Measurements from ENCODE around the gene MKRN2OS. TPM values are rescaled to one million over a fixed set of nuclear protein-coding genes. Genes with fewer than 3 reads are reported as not detected.

MKRN2OS gene
- polyA plus RNA-seq, 4 donors: 7.6 to 23.9 (median 9.0) TPM

DNA sequence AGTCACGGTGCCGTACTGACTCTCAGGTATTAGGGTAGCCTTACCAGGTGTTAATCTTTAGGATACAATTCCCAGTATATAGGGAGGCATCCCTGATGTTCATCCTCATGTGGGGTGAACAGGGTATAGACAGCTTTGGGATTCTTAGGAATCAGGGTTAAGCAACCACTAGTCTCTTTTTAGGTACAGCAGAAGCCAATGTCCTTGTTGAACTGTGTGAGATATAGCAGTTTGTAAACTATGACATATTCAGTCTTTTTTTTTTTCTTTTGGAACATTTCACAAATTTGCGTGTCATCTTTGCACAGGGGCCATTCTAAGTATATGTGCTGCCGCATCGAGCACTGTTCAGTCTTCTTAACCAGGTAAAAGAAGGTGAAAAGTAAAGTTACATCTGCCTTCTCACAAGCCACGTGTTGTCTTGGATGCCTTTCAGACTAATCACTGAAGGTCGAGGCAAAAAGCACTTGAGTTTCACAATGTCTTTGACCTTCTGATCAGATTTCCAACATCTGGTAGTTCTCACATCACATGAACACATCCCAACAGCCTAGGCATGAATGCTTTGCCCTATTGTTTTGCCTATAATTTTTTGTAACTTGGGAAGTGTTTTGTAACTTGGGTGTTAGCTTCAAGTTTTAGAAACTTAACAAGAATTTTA, 43.8 kb downstream of the MKRN2OS start:
- H3K27me3 ChIP-seq (ENCODE audit: control insufficient read depth in 3 of 3, insufficient read depth in 3 of 3, low read length in 3 of 3): no peaks in the 10 kb centered on the region
- H3K27ac ChIP-seq (ENCODE audit: low read depth in 1 of 3, low read length in 2 of 3): no peak overlapping the region
- FAIRE-seq (no peak), DNase-seq (no peak)
- WGBS, 3 donors: 79 to 90% (median 84%) methylated on average over 7 of the region's 7 CpGs
- no peaks in the 10 kb centered on the region for H3K4me1 ChIP-seq (ENCODE audit: control insufficient read depth in 3 of 3, insufficient read depth in 2 of 3, low read depth in 1 of 3, low read length in 2 of 3)
- H3K36me3 ChIP-seq (ENCODE audit: control insufficient read depth in 3 of 3, insufficient read depth in 2 of 3, low read depth in 1 of 3, low read length in 3 of 3): peaks cover 3 to 60% (median 11%) of the 10 kb centered on the region in 3 donors
- no peak overlapping the region for H3K4me3 ChIP-seq (ENCODE audit: low read depth in 1 of 3, low read length in 3 of 3)
- H3K9me3 ChIP-seq (ENCODE audit: control insufficient read depth in 2 of 2, insufficient read depth in 1 of 2, low read depth in 1 of 2, low read length in 1 of 2): no peaks in the 10 kb centered on the region

DNA sequence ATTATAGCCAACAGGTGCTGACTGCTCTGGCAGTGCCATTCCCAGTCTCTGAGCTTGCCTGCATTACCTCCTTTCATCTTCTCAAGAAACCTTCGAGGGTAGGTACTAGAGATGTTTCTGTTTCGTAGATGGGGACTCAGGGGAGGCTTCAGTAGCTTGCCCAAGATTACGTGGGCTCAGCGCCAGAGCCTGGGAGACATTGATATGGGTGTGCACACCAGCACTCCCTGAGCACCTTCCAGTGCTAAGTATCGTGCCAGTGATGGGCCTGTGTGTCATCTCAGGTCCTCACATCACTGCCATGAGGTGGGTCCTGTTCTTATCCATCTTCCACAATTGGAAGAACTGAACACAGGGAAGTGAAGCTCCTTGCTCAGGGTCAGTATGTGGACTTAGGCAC, 45.8 kb downstream of the MKRN2OS start:
- H3K4me1 ChIP-seq (ENCODE audit: control insufficient read depth in 3 of 3, insufficient read depth in 2 of 3, low read depth in 1 of 3, low read length in 2 of 3): no peaks in the 10 kb centered on the region
- H3K36me3 ChIP-seq (ENCODE audit: control insufficient read depth in 3 of 3, insufficient read depth in 2 of 3, low read depth in 1 of 3, low read length in 3 of 3): peaks cover 5 to 58% (median 7%) of the 10 kb centered on the region in 3 donors
- H3K27me3 ChIP-seq (ENCODE audit: control insufficient read depth in 3 of 3, insufficient read depth in 3 of 3, low read length in 3 of 3): no peaks in the 10 kb centered on the region
- no peak overlapping the region for H3K4me3 ChIP-seq (ENCODE audit: low read depth in 1 of 3, low read length in 3 of 3)
- FAIRE-seq (no peak), DNase-seq (no peak)
- WGBS, 3 donors: 89 to 93% (median 92%) methylated on average over 5 of the region's 5 CpGs
- H3K27ac ChIP-seq (ENCODE audit: low read depth in 1 of 3, low read length in 2 of 3): no peak overlapping the region
- no peaks in the 10 kb centered on the region for H3K9me3 ChIP-seq (ENCODE audit: control insufficient read depth in 2 of 2, insufficient read depth in 1 of 2, low read depth in 1 of 2, low read length in 1 of 2)

GRCh38 chr3:12496453-12496761, 48.9 kb downstream of the MKRN2OS start:
- FAIRE-seq (no peak), DNase-seq (no peak)
- no peaks in the 10 kb centered on the region for H3K9me3 ChIP-seq (ENCODE audit: control insufficient read depth in 2 of 2, insufficient read depth in 1 of 2, low read depth in 1 of 2, low read length in 1 of 2)
- WGBS, 3 donors: 90 to 95% (median 95%) methylated on average over 1 of the region's 1 CpG
- peaks cover 3 to 45% (median 5%) of the 10 kb centered on the region in 3 donors for H3K36me3 ChIP-seq (ENCODE audit: control insufficient read depth in 3 of 3, insufficient read depth in 2 of 3, low read depth in 1 of 3, low read length in 3 of 3)
- no peaks in the 10 kb centered on the region for H3K4me1 ChIP-seq (ENCODE audit: control insufficient read depth in 3 of 3, insufficient read depth in 2 of 3, low read depth in 1 of 3, low read length in 2 of 3)
- H3K27me3 ChIP-seq (ENCODE audit: control insufficient read depth in 3 of 3, insufficient read depth in 3 of 3, low read length in 3 of 3): no peaks in the 10 kb centered on the region
- no peak overlapping the region for H3K4me3 ChIP-seq (ENCODE audit: low read depth in 1 of 3, low read length in 3 of 3)
- no peak overlapping the region for H3K27ac ChIP-seq (ENCODE audit: low read depth in 1 of 3, low read length in 2 of 3)

DNA sequence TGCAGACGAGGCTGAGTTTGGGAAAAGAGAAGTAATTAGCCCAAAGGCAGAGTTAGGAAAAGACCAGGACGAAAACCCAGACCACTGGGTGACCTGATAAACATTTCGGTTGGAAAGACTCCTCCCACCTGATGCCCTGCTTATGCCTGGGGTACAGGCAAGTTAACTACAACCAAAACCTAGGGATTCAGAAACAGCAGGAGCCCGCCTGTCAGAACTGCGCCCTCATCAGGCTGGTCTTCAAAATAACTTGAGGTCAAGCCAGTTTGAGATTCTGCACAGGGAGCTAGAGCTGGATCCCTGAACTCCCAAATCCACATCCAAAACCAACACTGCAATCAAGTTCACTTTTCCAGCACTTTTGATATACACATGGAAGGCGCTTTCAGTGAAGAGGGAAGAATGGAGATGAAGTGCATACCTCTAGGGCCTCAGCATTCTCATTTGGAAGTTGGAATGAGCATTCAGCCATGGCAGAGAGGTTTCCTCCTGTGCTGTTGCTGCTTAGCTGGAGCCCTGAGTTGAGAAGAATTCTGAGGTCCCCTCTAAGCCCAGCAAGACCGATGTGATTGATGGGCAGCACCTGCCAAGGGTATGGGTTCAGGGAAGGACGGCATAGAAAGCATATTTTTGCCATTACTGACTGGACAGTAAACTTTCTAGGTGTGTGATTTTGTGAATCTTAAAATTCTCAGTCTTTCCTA, 49.4 kb downstream of the MKRN2OS start:
- WGBS, 3 donors: 84 to 97% (median 93%) methylated on average over 8 of the region's 8 CpGs
- Histone ChIP-seq H3K27ac (ENCODE audit: low read depth in 1 of 3, low read length in 2 of 3) (no peak overlapping the region), H3K9me3 (ENCODE audit: control insufficient read depth in 2 of 2, insufficient read depth in 1 of 2, low read depth in 1 of 2, low read length in 1 of 2) (no peaks in the 10 kb centered on the region), H3K27me3 (ENCODE audit: control insufficient read depth in 3 of 3, insufficient read depth in 3 of 3, low read length in 3 of 3) (no peaks in the 10 kb centered on the region), H3K4me3 (ENCODE audit: low read depth in 1 of 3, low read length in 3 of 3) (no peak overlapping the region), H3K4me1 (ENCODE audit: control insufficient read depth in 3 of 3, insufficient read depth in 2 of 3, low read depth in 1 of 3, low read length in 2 of 3) (no peaks in the 10 kb centered on the region), H3K36me3 (ENCODE audit: control insufficient read depth in 3 of 3, insufficient read depth in 2 of 3, low read depth in 1 of 3, low read length in 3 of 3) (peaks cover 4 to 45% (median 5%) of the 10 kb centered on the region in 3 donors)
- FAIRE-seq (no peak), DNase-seq (no peak)

GRCh38 chr3:12490547-12490946, 54.8 kb downstream of the MKRN2OS start:
- no peak for FAIRE-seq
- Histone ChIP-seq H3K4me1 (ENCODE audit: control insufficient read depth in 3 of 3, insufficient read depth in 2 of 3, low read depth in 1 of 3, low read length in 2 of 3) (peaks cover 0 to 2% (median 0%) of the 10 kb centered on the region in 3 donors), H3K4me3 (ENCODE audit: low read depth in 1 of 3, low read length in 3 of 3) (no peak overlapping the region), H3K36me3 (ENCODE audit: control insufficient read depth in 3 of 3, insufficient read depth in 2 of 3, low read depth in 1 of 3, low read length in 3 of 3) (peaks cover 2 to 16% (median 2%) of the 10 kb centered on the region in 3 donors), H3K27me3 (ENCODE audit: control insufficient read depth in 3 of 3, insufficient read depth in 3 of 3, low read length in 3 of 3) (no peaks in the 10 kb centered on the region), H3K27ac (ENCODE audit: low read depth in 1 of 3, low read length in 2 of 3) (no peak overlapping the region), H3K9me3 (ENCODE audit: control insufficient read depth in 2 of 2, insufficient read depth in 1 of 2, low read depth in 1 of 2, low read length in 1 of 2) (no peaks in the 10 kb centered on the region)
- no peak for DNase-seq
- WGBS, 3 donors: 94 to 95% (median 94%) methylated on average over 3 of the region's 3 CpGs

- Histone ChIP-seq H3K4me3 (ENCODE audit: low read depth in 1 of 3, low read length in 3 of 3) (no peak overlapping the region), H3K36me3 (ENCODE audit: control insufficient read depth in 3 of 3, insufficient read depth in 2 of 3, low read depth in 1 of 3, low read length in 3 of 3) (peaks cover 2 to 15% (median 2%) of the 10 kb centered on the region in 3 donors), H3K27me3 (ENCODE audit: control insufficient read depth in 3 of 3, insufficient read depth in 3 of 3, low read length in 3 of 3) (no peaks in the 10 kb centered on the region), H3K27ac (ENCODE audit: low read depth in 1 of 3, low read length in 2 of 3) (no peak overlapping the region), H3K4me1 (ENCODE audit: control insufficient read depth in 3 of 3, insufficient read depth in 2 of 3, low read depth in 1 of 3, low read length in 2 of 3) (peaks cover 0 to 9% (median 0%) of the 10 kb centered on the region in 3 donors), H3K9me3 (ENCODE audit: control insufficient read depth in 2 of 2, insufficient read depth in 1 of 2, low read depth in 1 of 2, low read length in 1 of 2) (no peaks in the 10 kb centered on the region)
- 86 to 93% (median 90%) methylated on average over 4 of the region's 4 CpGs for WGBS, 3 donors
- DNase-seq: no peak
- no peak for FAIRE-seq
These were observed 55.5 kb downstream of the MKRN2OS start for GRCh38 chr3:12489832-12490231.

Other genes with a start within 250 kb of the MKRN2OS start
- 10 to 100 TPM in 2 of 4 donors, 1 to 10 TPM in 2; 4.6 to 14.8 (median 8.5) TPM for gene TSEN2, start 61.0 kb downstream of the MKRN2OS start, polyA plus RNA-seq
- 10 to 100 TPM; 12.7 to 34.3 (median 14.6) TPM for gene MKRN2, start 11.6 kb upstream of the MKRN2OS start, polyA plus RNA-seq
- gene RAF1, start 118.6 kb upstream of the MKRN2OS start, polyA plus RNA-seq: 10 to 100 TPM; 47.9 to 84.3 (median 70.5) TPM
- gene TMEM40, start 213.8 kb upstream of the MKRN2OS start, polyA plus RNA-seq: under 1 TPM in 2 of 4 donors, not detected in 2; 0.07 to 0.25 TPM

Measured in small intestine (tissue), 7 donors.